Measurements from ENCODE around the gene FAM204A.

Gene FAM204A

GRCh38 chr10:118291122-118291521, 51.0 kb downstream of the FAM204A start:
- no peak overlapping the region for H3K4me3 ChIP-seq (ENCODE audit: low read length, poor library complexity, severe bottlenecking)
- no peaks in the 10 kb centered on the region for H3K9me3 ChIP-seq (ENCODE audit: insufficient read depth, low read depth, low read length)
- H3K27me3 ChIP-seq (ENCODE audit: insufficient read depth, low read length, poor library complexity, severe bottlenecking) = no peaks in the 10 kb centered on the region
- no peaks in the 10 kb centered on the region for H3F3A ChIP-seq (ENCODE audit: low read depth)
- H2AFZ ChIP-seq (ENCODE audit: low read length) = no peak overlapping the region
- H3K9ac ChIP-seq (ENCODE audit: low read depth, low read length, poor library complexity, severe bottlenecking) = no peak overlapping the region
- no peaks in the 10 kb centered on the region for H3K4me1 ChIP-seq (ENCODE audit: insufficient read depth, low read length, poor library complexity, severe bottlenecking)
- no peaks in the 10 kb centered on the region for H4K20me1 ChIP-seq (ENCODE audit: insufficient read depth, low read length, poor library complexity, severe bottlenecking)
- no peaks in the 10 kb centered on the region for H3K79me2 ChIP-seq (ENCODE audit: insufficient read depth, low read length)
- TF ChIP-seq EZH2phosphoT487 (IDR thresholded peaks at IDR 0.05; ENCODE audit: borderline replicate concordance) = no peak
- TF ChIP-seq CTCF (conservative IDR thresholded peaks at IDR 0.05; ENCODE audit: low read length) = no peak
- no peaks in the 10 kb centered on the region for H3K9me2 ChIP-seq (replicated peaks; ENCODE audit: low read depth, low read length)
- no peak overlapping the region for H3K4me2 ChIP-seq (ENCODE audit: low read depth, low read length, poor library complexity, severe bottlenecking)
- no peaks in the 10 kb centered on the region for H3K36me3 ChIP-seq (ENCODE audit: insufficient read depth, low read length)

GRCh38 chr10:118290471-118290995, 51.6 kb downstream of the FAM204A start:
- H4K20me1 ChIP-seq (ENCODE audit: insufficient read depth, low read length, poor library complexity, severe bottlenecking) = no peaks in the 10 kb centered on the region

GRCh38 chr10:118287076-118287806, 54.9 kb downstream of the FAM204A start:
- Histone ChIP-seq H2AFZ (ENCODE audit: low read length) (no peak overlapping the region), H3K9me3 (ENCODE audit: insufficient read depth, low read depth, low read length) (no peaks in the 10 kb centered on the region), H3K9ac (ENCODE audit: low read depth, low read length, poor library complexity, severe bottlenecking) (no peak overlapping the region), H3K79me2 (ENCODE audit: insufficient read depth, low read length) (no peaks in the 10 kb centered on the region), H3K9me2 (replicated peaks; ENCODE audit: low read depth, low read length) (no peaks in the 10 kb centered on the region), H3K4me3 (ENCODE audit: low read length, poor library complexity, severe bottlenecking) (no peak overlapping the region), H3K4me1 (ENCODE audit: insufficient read depth, low read length, poor library complexity, severe bottlenecking) (no peaks in the 10 kb centered on the region), H3F3A (ENCODE audit: low read depth) (no peaks in the 10 kb centered on the region), H3K36me3 (ENCODE audit: insufficient read depth, low read length) (no peaks in the 10 kb centered on the region), H3K27me3 (ENCODE audit: insufficient read depth, low read length, poor library complexity, severe bottlenecking) (no peaks in the 10 kb centered on the region), H3K4me2 (ENCODE audit: low read depth, low read length, poor library complexity, severe bottlenecking) (no peak overlapping the region), H4K20me1 (ENCODE audit: insufficient read depth, low read length, poor library complexity, severe bottlenecking) (no peaks in the 10 kb centered on the region)
- TF ChIP-seq EZH2phosphoT487 (IDR thresholded peaks at IDR 0.05; ENCODE audit: borderline replicate concordance) (no peak), CTCF (conservative IDR thresholded peaks at IDR 0.05; ENCODE audit: low read length) (no peak)

More at GRCh38 chr10:118290471-118290995, 51.6 kb downstream of the FAM204A start:
- Histone ChIP-seq H3K9me3 (ENCODE audit: insufficient read depth, low read depth, low read length) (no peaks in the 10 kb centered on the region), H3K9me2 (replicated peaks; ENCODE audit: low read depth, low read length) (no peaks in the 10 kb centered on the region), H3K9ac (ENCODE audit: low read depth, low read length, poor library complexity, severe bottlenecking) (no peak overlapping the region), H3K4me1 (ENCODE audit: insufficient read depth, low read length, poor library complexity, severe bottlenecking) (no peaks in the 10 kb centered on the region), H3K4me3 (ENCODE audit: low read length, poor library complexity, severe bottlenecking) (no peak overlapping the region), H3K27me3 (ENCODE audit: insufficient read depth, low read length, poor library complexity, severe bottlenecking) (no peaks in the 10 kb centered on the region), H3K4me2 (ENCODE audit: low read depth, low read length, poor library complexity, severe bottlenecking) (no peak overlapping the region), H3K36me3 (ENCODE audit: insufficient read depth, low read length) (no peaks in the 10 kb centered on the region), H3F3A (ENCODE audit: low read depth) (no peaks in the 10 kb centered on the region), H3K79me2 (ENCODE audit: insufficient read depth, low read length) (no peaks in the 10 kb centered on the region), H2AFZ (ENCODE audit: low read length) (no peak overlapping the region)
- TF ChIP-seq EZH2phosphoT487 (IDR thresholded peaks at IDR 0.05; ENCODE audit: borderline replicate concordance) (no peak), CTCF (conservative IDR thresholded peaks at IDR 0.05; ENCODE audit: low read length) (no peak)

All from Loucy (cell line).